GM23248 (cell line): ENCODE data around the gene EHBP1. TPM values are rescaled to one million over a fixed set of nuclear protein-coding genes. Genes with fewer than 3 reads are reported as not detected.

Source experiments
- DNase-seq: peaks from one replicate; pipeline ENCODE4 v3.0.0-alpha.2; 2015
- H2AFZ ChIP-seq: fragments of 200-600 bp; sonication (generic); 2 replicates; pipeline ENCODE4 v1.6.1; 2016; ENCODE audit warnings: antibody characterized with exemption
- H3F3A ChIP-seq: fragments of 200-600 bp; sonication (generic); 2 replicates; pipeline ENCODE4 v1.6.1; 2016; ENCODE audit warnings: mild to moderate bottlenecking, antibody characterized with exemption, mixed run types; ENCODE audit not compliant: insufficient read depth
- H3K27ac ChIP-seq: fragments of 200-600 bp; sonication (generic); 2 replicates; pipeline ENCODE4 v1.5.1; 2016; ENCODE audit warnings: mild to moderate bottlenecking
- H3K27me3 ChIP-seq: fragments of 200-600 bp; sonication (generic); replicated peaks from 2 replicates; pipeline ENCODE4 v1.6.1; 2016; ENCODE audit warnings: mild to moderate bottlenecking; ENCODE audit not compliant: insufficient read depth
- H3K36me3 ChIP-seq: fragments of 200-600 bp; sonication (generic); 2 replicates; pipeline ENCODE4 v1.6.1; 2016; ENCODE audit warnings: low read depth, mild to moderate bottlenecking
- H3K4me1 ChIP-seq: fragments of 200-600 bp; sonication (generic); 2 replicates; pipeline ENCODE4 v1.6.1; 2016; ENCODE audit warnings: mild to moderate bottlenecking; ENCODE audit not compliant: insufficient read depth
- H3K4me2 ChIP-seq: fragments of 200-600 bp; sonication (generic); one replicate; pipeline ENCODE4 v1.6.1; 2016; ENCODE audit warnings: mild to moderate bottlenecking; ENCODE audit not compliant: unreplicated experiment
- H3K4me3 ChIP-seq: fragments of 200-600 bp; sonication (generic); 2 replicates; pipeline ENCODE4 v1.5.1; 2016; ENCODE audit warnings: mild to moderate bottlenecking
- H3K79me2 ChIP-seq: fragments of 200-600 bp; sonication (generic); 2 replicates; pipeline ENCODE4 v1.6.1; 2016; ENCODE audit warnings: mild to moderate bottlenecking; ENCODE audit not compliant: insufficient read depth
- H3K9ac ChIP-seq: fragments of 200-600 bp; sonication (generic); 2 replicates; pipeline ENCODE4 v1.6.1; 2016; ENCODE audit warnings: mild to moderate bottlenecking
- H3K9me2 ChIP-seq: fragments of 200-600 bp; sonication (generic); 2 replicates; pipeline ENCODE4 v1.6.1; 2016; ENCODE audit warnings: mixed run types, mild to moderate bottlenecking, moderate library complexity; ENCODE audit not compliant: insufficient read depth
- H3K9me3 ChIP-seq: fragments of 200-600 bp; sonication (generic); one replicate; pipeline ENCODE4 v1.6.1; 2017; ENCODE audit warnings: low read depth
- H4K20me1 ChIP-seq: fragments of 200-600 bp; sonication (generic); 2 replicates; pipeline ENCODE4 v1.6.0; 2016; ENCODE audit not compliant: insufficient read depth
- EZH2 ChIP-seq: fragments of 200-600 bp; sonication (generic); IDR thresholded peaks from 2 replicates; pipeline ENCODE4 v1.6.1; 2018; ENCODE audit warnings: antibody characterized with exemption, mild to moderate bottlenecking; ENCODE audit not compliant: insufficient read depth, poor library complexity, severe bottlenecking
- EZH2phosphoT487 ChIP-seq: fragments of 200-600 bp; sonication (generic); IDR thresholded peaks from 2 replicates; pipeline ENCODE4 v1.6.1; 2018; ENCODE audit warnings: antibody characterized with exemption, moderate library complexity, mild to moderate bottlenecking, low read depth; ENCODE audit not compliant: insufficient read depth
- WGBS, 2 experiments: methylation state at CpG; one replicate each; pipeline ENCODE4 v1.1.6; 2015 to 2017; ENCODE audit warnings: low lambda C conversion rate in 2 of 2, low coverage in 1 of 2; ENCODE audit errors: missing lambda C conversion rate in 2 of 2; 5-methylcytosine and 5-hydroxymethylcytosine counted together
- in situ Hi-C: fragments of 300-500 bp; cut with MboI; formaldehyde crosslinking; loops from 2 replicates; pipeline ENCODE4 v1.15.0; 2020
- polyA plus RNA-seq: library from polyadenylated mRNA; unstranded; fragments of >200 nt; fragmentation: Nextera tagmentation; extraction: Ambion mirVana; gene quantifications from 2 replicates; pipeline ENCODE4 v1.2.1, GENCODE V29; 2016
- total RNA-seq: library from RNA; depleted of rRNA; stranded (reverse); fragments of >200 nt; shearing (Covaris generic); gene quantifications from 2 replicates; pipeline ENCODE4 v1.2.3, GENCODE V29; 2014

Gene EHBP1
- total and polyA plus RNA-seq, 2 experiments from 2014 or later = 41.3 to 56.8 TPM

DNA sequence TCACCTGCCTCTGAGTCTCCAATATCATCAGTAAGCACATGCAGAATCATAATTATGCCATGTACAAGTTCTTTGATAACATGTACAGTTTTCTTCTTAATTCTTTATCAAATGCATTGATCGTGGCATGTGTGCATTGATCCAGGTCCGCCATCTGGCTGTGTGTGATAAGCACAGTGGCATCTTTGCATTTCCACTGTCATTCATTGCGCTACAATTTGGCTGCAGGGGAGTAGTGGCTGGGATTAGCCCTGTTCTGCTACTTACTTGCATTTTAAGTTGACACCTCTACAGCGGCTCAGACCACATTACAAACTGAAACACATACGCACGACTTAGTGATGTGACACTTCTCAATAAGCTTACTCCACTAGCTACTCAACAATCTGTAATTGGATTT lies 261.5 kb downstream of the EHBP1 start:
- Histone ChIP-seq H3K4me3 (no peak overlapping the region), H3K27me3 (no peaks in the 10 kb centered on the region), H3K9me3 (no peaks in the 10 kb centered on the region), H3K4me1 (no peaks in the 10 kb centered on the region), H3K9ac (no peak overlapping the region), H3K79me2 (no peaks in the 10 kb centered on the region), H4K20me1 (no peaks in the 10 kb centered on the region), H3K27ac (no peak overlapping the region), H3F3A (no peaks in the 10 kb centered on the region), H3K4me2 (no peak overlapping the region), H3K9me2 (no peaks in the 10 kb centered on the region), H2AFZ (no peak overlapping the region), H3K36me3 (peaks cover 45% of the 10 kb centered on the region)
- TF ChIP-seq EZH2 = no peak
- TF ChIP-seq EZH2phosphoT487 = no peak
- WGBS, 2 experiments = 95 to 99% methylated on average over 6 of the region's 6 CpGs
- DNase-seq = no peak
- in situ Hi-C loops = no loop called here

DNA sequence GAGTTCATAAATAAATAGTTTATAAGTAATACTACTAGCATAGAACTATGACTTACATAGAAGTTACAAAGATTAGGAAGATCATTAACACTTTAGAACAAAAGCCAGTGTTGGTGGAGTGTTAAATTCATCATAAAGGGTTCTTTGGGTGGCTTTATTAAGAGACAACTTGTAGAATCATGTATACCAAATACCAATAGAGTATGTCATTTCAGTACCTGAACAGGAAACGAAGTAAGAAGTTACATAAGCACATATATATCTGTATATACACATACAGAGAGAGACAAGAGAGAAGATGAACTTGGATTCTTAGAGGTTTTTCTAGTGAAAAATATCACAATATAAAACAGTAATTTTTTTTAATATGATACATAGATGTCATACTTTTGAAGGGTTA lies 262.7 kb downstream of the EHBP1 start:
- Histone ChIP-seq H3K4me2 (no peak overlapping the region), H3K9ac (no peak overlapping the region), H3K36me3 (peaks cover 43% of the 10 kb centered on the region), H3F3A (no peaks in the 10 kb centered on the region), H3K4me3 (no peak overlapping the region), H3K9me3 (no peaks in the 10 kb centered on the region), H4K20me1 (no peaks in the 10 kb centered on the region), H3K4me1 (no peaks in the 10 kb centered on the region), H3K27me3 (no peaks in the 10 kb centered on the region), H2AFZ (no peak overlapping the region), H3K27ac (no peak overlapping the region), H3K9me2 (no peaks in the 10 kb centered on the region), H3K79me2 (no peaks in the 10 kb centered on the region)
- in situ Hi-C loops = no loop called here
- DNase-seq = no peak
- WGBS, 2 experiments = 92 to 95% methylated on average over 1 of the region's 1 CpG
- no peak for TF ChIP-seq EZH2phosphoT487
- no peak for TF ChIP-seq EZH2

DNA sequence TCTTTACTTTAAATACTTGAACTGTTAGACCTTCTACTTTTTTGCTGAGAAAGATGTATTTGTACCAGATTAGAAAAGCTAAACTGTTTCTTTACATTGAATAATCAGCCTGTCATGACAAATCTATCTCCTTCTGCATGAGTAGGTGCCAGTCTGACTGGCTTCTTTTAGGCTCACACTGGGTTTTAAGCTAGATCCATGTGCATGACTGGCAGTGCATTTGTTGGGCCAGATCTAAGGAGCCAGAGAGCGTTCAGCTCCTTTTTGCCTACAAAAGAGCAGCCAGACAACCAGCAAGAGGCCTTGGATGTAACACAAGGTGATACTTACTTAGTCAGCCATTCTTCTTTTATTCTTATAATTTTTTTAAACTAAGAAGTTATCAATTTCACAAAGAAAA lies 263.2 kb downstream of the EHBP1 start:
- no peaks in the 10 kb centered on the region for H4K20me1 ChIP-seq
- 100% methylated on average over 1 of the region's 1 CpG for WGBS, 2 experiments
- no peaks in the 10 kb centered on the region for H3K79me2 ChIP-seq
- no peak overlapping the region for H3K4me2 ChIP-seq
- peaks cover 42% of the 10 kb centered on the region for H3K36me3 ChIP-seq
- no peak for DNase-seq
- H3K27ac ChIP-seq = no peak overlapping the region
- H3K9me3 ChIP-seq = no peaks in the 10 kb centered on the region
- in situ Hi-C loops = no loop called here
- TF ChIP-seq EZH2phosphoT487 (no peak), EZH2 (no peak)
- H3K9me2 ChIP-seq = no peaks in the 10 kb centered on the region
- H3K9ac ChIP-seq = no peak overlapping the region
- no peaks in the 10 kb centered on the region for H3F3A ChIP-seq
- no peak overlapping the region for H3K4me3 ChIP-seq
- H3K27me3 ChIP-seq = no peaks in the 10 kb centered on the region
- no peaks in the 10 kb centered on the region for H3K4me1 ChIP-seq
- H2AFZ ChIP-seq = no peak overlapping the region

DNA sequence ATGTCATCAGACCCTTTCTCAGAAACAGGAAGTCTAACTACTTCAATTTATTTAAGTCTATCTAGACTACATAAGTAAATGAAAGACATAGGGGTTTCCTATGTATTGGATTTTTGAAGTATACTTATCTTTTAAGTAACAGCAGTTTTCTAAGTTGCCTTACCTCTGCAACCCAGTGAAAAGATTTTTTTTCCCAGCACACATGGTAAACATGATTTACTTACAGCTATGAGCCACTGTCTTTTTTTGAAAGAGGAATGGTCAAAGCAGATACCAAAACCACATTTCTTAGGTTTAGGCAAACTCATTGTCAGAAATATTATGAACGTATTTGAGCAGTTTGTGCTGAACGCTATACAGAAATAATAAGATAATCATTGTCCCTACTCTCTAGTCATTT lies 266.4 kb downstream of the EHBP1 start:
- Histone ChIP-seq H3F3A (no peaks in the 10 kb centered on the region), H4K20me1 (no peaks in the 10 kb centered on the region), H3K9me2 (no peaks in the 10 kb centered on the region), H3K27ac (no peak overlapping the region), H3K9me3 (no peaks in the 10 kb centered on the region), H3K4me3 (no peak overlapping the region), H3K4me1 (no peaks in the 10 kb centered on the region), H3K79me2 (no peaks in the 10 kb centered on the region), H3K4me2 (no peak overlapping the region), H3K27me3 (no peaks in the 10 kb centered on the region), H2AFZ (no peak overlapping the region), H3K9ac (no peak overlapping the region), H3K36me3 (peaks cover 48% of the 10 kb centered on the region; the same call in 1 of the 2 replicates)
- TF ChIP-seq EZH2phosphoT487 (no peak), EZH2 (no peak)
- DNase-seq = no peak
- in situ Hi-C loops = no loop called here
- 94 to 100% methylated on average over 2 of the region's 2 CpGs for WGBS, 2 experiments

DNA sequence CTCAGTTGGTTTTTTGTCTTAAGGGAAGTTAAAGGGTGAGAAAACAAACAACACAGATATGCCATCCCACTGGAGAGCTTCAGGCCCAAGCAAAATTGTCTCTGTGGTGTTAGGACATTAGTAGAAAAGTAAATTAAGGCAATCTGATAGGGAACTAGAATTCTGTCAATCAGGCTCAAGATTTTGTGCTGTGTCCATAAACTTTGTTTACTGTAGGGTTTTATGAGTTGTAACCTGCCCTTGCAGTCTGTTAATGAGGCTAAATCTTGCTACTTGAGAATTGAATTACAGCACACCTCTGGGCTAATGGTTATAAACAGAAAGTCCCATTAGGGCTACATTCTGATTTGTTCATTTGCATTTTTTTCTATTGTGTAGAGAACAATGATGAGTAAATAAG lies 267.1 kb downstream of the EHBP1 start:
- in situ Hi-C loops = no loop called here

More for the DNA sequence above, 267.1 kb downstream of the EHBP1 start:
- Histone ChIP-seq H3K27me3 (no peaks in the 10 kb centered on the region), H3F3A (no peaks in the 10 kb centered on the region), H3K9ac (no peak overlapping the region), H3K9me2 (no peaks in the 10 kb centered on the region), H2AFZ (no peak overlapping the region), H3K4me2 (no peak overlapping the region), H3K36me3 (peaks cover 45% of the 10 kb centered on the region; the same call in 1 of the 2 replicates), H3K4me3 (no peak overlapping the region), H3K27ac (no peak overlapping the region), H3K4me1 (no peaks in the 10 kb centered on the region), H3K9me3 (no peaks in the 10 kb centered on the region), H4K20me1 (no peaks in the 10 kb centered on the region), H3K79me2 (no peaks in the 10 kb centered on the region)
- no peak for TF ChIP-seq EZH2
- TF ChIP-seq EZH2phosphoT487 = no peak
- no peak for DNase-seq
